PC-9 (cell line): ENCODE results near the gene PPP2R2B. TPM values are rescaled to one million over a fixed set of nuclear protein-coding genes. Genes with fewer than 3 reads are reported as not detected.

ENCODE experiments used
- BruUV-seq: library from RNA; stranded (reverse); fragments of 400-500 nt; replicated peaks from 2 replicates; lab custom pipeline; 2021; lab: Mats Ljungman, UMichigan
- CTCF ChIA-PET: fragments of 300-600 bp; sonication (Branson Sonifier 250); formaldehyde crosslinking; loops from one replicate; lab custom pipeline; 2022; ENCODE audit warnings: antibody characterized with exemption; lab: Charles Lee
- POLR2A ChIA-PET: fragments of 300-600 bp; sonication (Branson Sonifier 250); formaldehyde crosslinking; loops from one replicate; lab custom pipeline; 2022; ENCODE audit warnings: antibody characterized with exemption; ENCODE audit not compliant: unreplicated experiment; lab: Charles Lee
- DNase-seq, 2 experiments: peaks; one replicate each; pipeline versions ENCODE4 v3.0.0 to v3.0.0-alpha.2; 2015 to 2022; ENCODE audit warnings: mixed read lengths in 1 of 2
- H2AFZ ChIP-seq: fragments of 200-600 bp; sonication (generic); 2 replicates; pipeline ENCODE4 v1.8.1; 2017; ENCODE audit warnings: antibody characterized with exemption
- H3F3A ChIP-seq: fragments of 200-600 bp; sonication (generic); 2 replicates; pipeline ENCODE4 v1.8.1; 2017; ENCODE audit warnings: antibody characterized with exemption, mild to moderate bottlenecking, low read depth; ENCODE audit not compliant: insufficient read depth
- H3K27ac ChIP-seq: fragments of 200-600 bp; sonication (generic); 2 replicates; pipeline ENCODE4 v1.6.1; 2016; ENCODE audit warnings: mixed run types
- H3K27me3 ChIP-seq: fragments of 200-600 bp; sonication (generic); 2 replicates; pipeline ENCODE4 v1.6.1; 2016; ENCODE audit warnings: low read depth, mixed run types; ENCODE audit not compliant: insufficient read depth
- H3K36me3 ChIP-seq: fragments of 200-600 bp; sonication (generic); 2 replicates; pipeline ENCODE4 v1.6.1; 2016; ENCODE audit warnings: low read depth, mixed run types
- H3K4me1 ChIP-seq: fragments of 200-600 bp; sonication (generic); replicated peaks from 2 replicates; pipeline ENCODE4 v1.6.1; 2016; ENCODE audit warnings: mixed run types; ENCODE audit not compliant: insufficient read depth
- H3K4me2 ChIP-seq: fragments of 200-600 bp; sonication (generic); 2 replicates; pipeline ENCODE4 v1.6.1; 2017; ENCODE audit warnings: mixed run types
- H3K4me3 ChIP-seq: fragments of 200-600 bp; sonication (generic); 2 replicates; pipeline ENCODE4 v1.6.1; 2016; ENCODE audit warnings: mixed run types
- H3K79me2 ChIP-seq: fragments of 200-600 bp; sonication (generic); 2 replicates; pipeline ENCODE4 v1.6.1; 2017; ENCODE audit warnings: low read depth, mixed run types
- H3K9me2 ChIP-seq: fragments of 200-600 bp; sonication (generic); 2 replicates; pipeline ENCODE4 v1.8.1; 2017; ENCODE audit warnings: mild to moderate bottlenecking; ENCODE audit not compliant: insufficient read depth
- H3K9me3 ChIP-seq: fragments of 200-600 bp; sonication (generic); 2 replicates; pipeline ENCODE4 v1.8.1; 2016; ENCODE audit warnings: low read depth; ENCODE audit not compliant: insufficient read depth
- H4K20me1 ChIP-seq: fragments of 200-600 bp; sonication (generic); 2 replicates; pipeline ENCODE4 v1.8.1; 2017; ENCODE audit not compliant: insufficient read depth
- CTCF ChIP-seq: fragments of 200-600 bp; sonication (generic); conservative IDR thresholded peaks from 2 replicates; pipeline ENCODE4 v1.6.1; 2017; ENCODE audit warnings: mixed run types, antibody characterized with exemption, mild to moderate bottlenecking, moderate library complexity
- EZH2 ChIP-seq: fragments of 200-600 bp; sonication (generic); IDR thresholded peaks from 2 replicates; pipeline ENCODE4 v1.8.0; 2017; ENCODE audit warnings: antibody characterized with exemption, low read depth
- intact Hi-C: fragments of 100-400 bp; cut with micrococcal nuclease; formaldehyde crosslinking; loops from one replicate; pipeline ENCODE4 v1.10.0; 2022; ENCODE audit not compliant: unreplicated experiment
- total RNA-seq: library from RNA; stranded (reverse); gene quantifications from 2 replicates; pipeline ENCODE4 v1.2.3, GENCODE V29; 2021

Gene PPP2R2B
- total RNA-seq, 1 experiment from 2014 or later: not detected

- BruUV-seq: no TSS peak
- Histone ChIP-seq H3K9me3 (no peaks in the 10 kb centered on the region), H3K9me2 (no peaks in the 10 kb centered on the region), H3F3A (no peaks in the 10 kb centered on the region), H4K20me1 (no peaks in the 10 kb centered on the region), H3K27ac (no peak overlapping the region), H3K4me1 (no peaks in the 10 kb centered on the region), H3K36me3 (no peaks in the 10 kb centered on the region), H3K4me3 (no peak overlapping the region), H3K79me2 (no peaks in the 10 kb centered on the region), H3K4me2 (no peak overlapping the region), H2AFZ (no peak overlapping the region), H3K27me3 (peaks cover 14% of the 10 kb centered on the region)
- no peak for TF ChIP-seq CTCF
- no peak for DNase-seq
- intact Hi-C loops: no loop called here
- CTCF ChIA-PET: interaction anchor here (0.6 kb wide), 1 partner anchor 146 kb away, joined by 4 read pairs; no protein-coding TSS in a partner anchor
- POLR2A ChIA-PET: no interaction called here
These were observed 5.2 kb downstream of the PPP2R2B start for GRCh38 chr5:146873186-146873917.

DNA sequence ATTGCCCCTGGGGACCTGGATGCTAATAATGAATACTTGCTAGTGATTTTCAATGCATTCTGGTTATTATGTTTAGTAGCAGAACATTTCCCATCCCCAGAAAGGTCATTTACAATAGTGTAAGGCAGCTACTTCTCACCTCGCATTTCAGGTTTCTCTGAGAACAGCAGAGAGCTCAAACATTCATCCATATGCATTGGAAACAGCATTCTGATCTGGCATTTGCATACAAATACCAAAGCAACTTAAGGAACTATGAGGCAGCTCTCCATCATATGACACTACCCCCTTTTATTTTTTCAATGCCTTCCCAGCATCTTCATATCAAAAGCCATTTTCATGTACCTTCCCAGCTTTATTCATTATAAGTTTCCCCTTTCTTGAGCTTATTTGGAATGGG is 6.4 kb downstream of the PPP2R2B start:
- DNase-seq: no peak
- Histone ChIP-seq H3K27me3 (peaks cover 14% of the 10 kb centered on the region), H4K20me1 (no peaks in the 10 kb centered on the region), H2AFZ (no peak overlapping the region), H3K27ac (no peak overlapping the region), H3K36me3 (no peaks in the 10 kb centered on the region), H3K79me2 (no peaks in the 10 kb centered on the region), H3F3A (no peaks in the 10 kb centered on the region), H3K4me2 (no peak overlapping the region), H3K4me1 (no peaks in the 10 kb centered on the region), H3K4me3 (no peak overlapping the region), H3K9me2 (no peaks in the 10 kb centered on the region), H3K9me3 (no peaks in the 10 kb centered on the region)
- BruUV-seq: no TSS peak
- CTCF ChIA-PET: no interaction called here
- intact Hi-C loops: no loop called here
- TF ChIP-seq EZH2 (no peak), CTCF (no peak)
- POLR2A ChIA-PET: no interaction called here

- DNase-seq: no peak
- no peaks in the 10 kb centered on the region for H3K9me3 ChIP-seq
- ChIA-PET POLR2A (no interaction called here), CTCF (no interaction called here)
- intact Hi-C loops: no loop called here
- H3K27ac ChIP-seq: no peak overlapping the region
- no peaks in the 10 kb centered on the region for H3K4me1 ChIP-seq
- H3K27me3 ChIP-seq: 0 out of 2 replicates have a peak, but pooled peaks cover 4% of the 10 kb centered on the region
- H3K4me3 ChIP-seq: no peak overlapping the region
- no peaks in the 10 kb centered on the region for H4K20me1 ChIP-seq
- H3F3A ChIP-seq: no peaks in the 10 kb centered on the region
- no peaks in the 10 kb centered on the region for H3K9me2 ChIP-seq
- BruUV-seq: no TSS peak
- no peak for TF ChIP-seq CTCF
- no peak for TF ChIP-seq EZH2
- H3K36me3 ChIP-seq: no peaks in the 10 kb centered on the region
- H3K79me2 ChIP-seq: no peaks in the 10 kb centered on the region
- H3K4me2 ChIP-seq: no peak overlapping the region
- H2AFZ ChIP-seq: no peak overlapping the region
These were observed 10.4 kb downstream of the PPP2R2B start for GRCh38 chr5:146867996-146868708.
